WTC11 (cell line): ENCODE data around the gene GADD45GIP1. TPM values are rescaled to one million over a fixed set of nuclear protein-coding genes. Genes with fewer than 3 reads are reported as not detected.

Source experiments
- ATAC-seq: fragments of 200-7000 bp; cut with Tn5 transposase; 2 replicates; pipeline ENCODE4 v1.10.0; 2021; ENCODE audit warnings: mild to moderate bottlenecking, moderate library complexity
- CTCF ChIA-PET: fragments of 300-600 bp; sonication (Branson Sonifier 250); formaldehyde crosslinking; loops from one replicate; lab custom pipeline; 2021; ENCODE audit warnings: antibody characterized with exemption; lab: Charles Lee
- POLR2A ChIA-PET: fragments of 350-600 bp; sonication (Branson Sonifier 250); formaldehyde crosslinking; loops from one replicate; lab custom pipeline; 2021; ENCODE audit warnings: antibody characterized with exemption; lab: Charles Lee
- DNase-seq: peaks from one replicate; pipeline ENCODE4 v3.0.0; 2021; ENCODE audit warnings: low spot score
- H3K27ac Mint-ChIP-seq: 2 replicates; pipeline ENCODE4 v1.8.0; 2021; ENCODE audit warnings: mixed read lengths
- H3K27me3 Mint-ChIP-seq: 2 replicates; pipeline ENCODE4 v1.8.0; 2021; ENCODE audit warnings: low read depth, mild to moderate bottlenecking, moderate library complexity, mixed read lengths
- H3K36me3 Mint-ChIP-seq: 2 replicates; pipeline ENCODE4 v1.8.0; 2021; ENCODE audit warnings: mixed read lengths
- H3K4me1 Mint-ChIP-seq: 2 replicates; pipeline ENCODE4 v1.8.0; 2022; ENCODE audit warnings: mixed read lengths
- H3K4me3 Mint-ChIP-seq: 2 replicates; pipeline ENCODE4 v1.8.0; 2021; ENCODE audit warnings: mild to moderate bottlenecking, moderate library complexity, mixed read lengths
- H3K9me3 Mint-ChIP-seq: 2 replicates; pipeline ENCODE4 v1.8.0; 2021; ENCODE audit warnings: mixed read lengths
- AFF4 ChIP-seq: sonication (generic); formaldehyde crosslinking; IDR thresholded peaks from 2 replicates; pipeline ENCODE4 v1.8.1; 2023; ENCODE audit warnings: mild to moderate bottlenecking, missing genetic modification reagents, borderline replicate concordance
- CREM ChIP-seq: sonication (generic); formaldehyde crosslinking; IDR thresholded peaks from 2 replicates; pipeline ENCODE4 v1.8.1; 2022; ENCODE audit warnings: mild to moderate bottlenecking, missing genetic modification reagents, moderate library complexity
- ERG ChIP-seq: fragments of 250-450 bp; sonication (Bioruptor Pico); IDR thresholded peaks from 2 replicates; pipeline ENCODE4 v1.8.0; 2021; ENCODE audit warnings: mild to moderate bottlenecking
- FOXP4 ChIP-seq: sonication (generic); formaldehyde crosslinking; IDR thresholded peaks from 2 replicates; pipeline ENCODE4 v1.8.0; 2022; ENCODE audit warnings: mild to moderate bottlenecking, missing genetic modification reagents
- GTF2I ChIP-seq: fragments of 250-450 bp; sonication (Bioruptor Pico); conservative IDR thresholded peaks from 2 replicates; pipeline ENCODE4 v1.4.0; 2021; ENCODE audit warnings: mild to moderate bottlenecking
- MLX ChIP-seq: sonication (generic); formaldehyde crosslinking; IDR thresholded peaks from 2 replicates; pipeline ENCODE4 v1.8.1; 2023; ENCODE audit warnings: mild to moderate bottlenecking, missing genetic modification reagents, moderate library complexity
- MYBL2 ChIP-seq: sonication (generic); formaldehyde crosslinking; IDR thresholded peaks from 2 replicates; pipeline ENCODE4 v1.8.1; 2023; ENCODE audit warnings: mild to moderate bottlenecking, moderate library complexity, missing genetic modification reagents
- NFE2L1 ChIP-seq: sonication (generic); formaldehyde crosslinking; IDR thresholded peaks from 2 replicates; pipeline ENCODE4 v1.8.1; 2023; ENCODE audit warnings: missing genetic modification reagents
- TCF7 ChIP-seq: sonication (generic); formaldehyde crosslinking; IDR thresholded peaks from 2 replicates; pipeline ENCODE4 v1.8.0; 2022; ENCODE audit warnings: mild to moderate bottlenecking, low read depth, missing genetic modification reagents, moderate library complexity
- USF1 ChIP-seq: sonication (generic); formaldehyde crosslinking; IDR thresholded peaks from 2 replicates; pipeline ENCODE4 v1.8.0; 2022; ENCODE audit warnings: mild to moderate bottlenecking, missing genetic modification reagents
- USF2 ChIP-seq: sonication (generic); formaldehyde crosslinking; IDR thresholded peaks from 2 replicates; pipeline ENCODE4 v1.8.1; 2023; ENCODE audit warnings: mild to moderate bottlenecking, missing genetic modification reagents, moderate library complexity
- ZBTB43 ChIP-seq: sonication (generic); formaldehyde crosslinking; IDR thresholded peaks from 2 replicates; pipeline ENCODE4 v1.8.1; 2023; ENCODE audit warnings: mild to moderate bottlenecking, missing genetic modification reagents
- ZMAT4 ChIP-seq: fragments of 250-450 bp; sonication (Bioruptor Pico); IDR thresholded peaks from 2 replicates; pipeline ENCODE4 v1.9.0; 2021; ENCODE audit warnings: mild to moderate bottlenecking
- ZNF138 ChIP-seq: sonication (generic); formaldehyde crosslinking; conservative IDR thresholded peaks from 2 replicates; pipeline ENCODE4 v1.8.1; 2022; ENCODE audit warnings: mild to moderate bottlenecking, moderate library complexity, missing genetic modification reagents
- ZSCAN18 ChIP-seq: fragments of 250-450 bp; sonication (Bioruptor Pico); IDR thresholded peaks from 2 replicates; pipeline ENCODE4 v2.1.2; 2022; ENCODE audit warnings: mild to moderate bottlenecking, moderate library complexity
- total RNA-seq: library from RNA; stranded (reverse); gene quantifications from 3 replicates; pipeline ENCODE4 v1.2.3, GENCODE V29; 2021

The GADD45GIP1 gene
- total RNA-seq, 1 experiment from 2014 or later: 54.4 TPM

GRCh38 chr19:12939975-12940423 lies 17.0 kb downstream of the GADD45GIP1 start (continued):
- TF ChIP-seq FOXP4 (CRISPR knock-in tag): no peak

- peaks cover 32% of the 10 kb centered on the region for H3K4me1 Mint-ChIP-seq
- CTCF ChIA-PET: no interaction called here
- DNase-seq: no peak
- H3K9me3 Mint-ChIP-seq: no peaks in the 10 kb centered on the region
- no peak for ATAC-seq
- H3K27ac Mint-ChIP-seq: peak overlapping the region; percentile 90
- TF ChIP-seq ZBTB43 (0 out of 2 replicates have a peak, but pooled peaks have one; percentile 65), ERG (CRISPR knock-in tag) (no peak)
- TF ChIP-seq, all 79 proteins: peak for 1
- H3K36me3 Mint-ChIP-seq: peaks cover 56% of the 10 kb centered on the region
- no peaks in the 10 kb centered on the region; the same call in 1 of the 2 replicates for H3K27me3 Mint-ChIP-seq
- H3K4me3 Mint-ChIP-seq: peak overlapping the region; percentile 99
- POLR2A ChIA-PET: interaction anchor here (2.0 kb wide), 1 partner anchor 54 kb away, joined by 13 read pairs; no protein-coding TSS in a partner anchor
Measured at GRCh38 chr19:12938779-12939601, 18.0 kb downstream of the GADD45GIP1 start.

- ATAC-seq (peak; percentile 90), DNase-seq (peak; percentile 99)
- Mint-ChIP-seq H3K9me3 (no peaks in the 10 kb centered on the region), H3K27ac (peak within 1 kb of the TSS; percentile 91), H3K36me3 (peaks cover 49% of the 10 kb centered on the region), H3K4me3 (peak within 1 kb of the TSS; percentile 99), H3K4me1 (peaks cover 34% of the 10 kb centered on the region), H3K27me3 (no peaks in the 10 kb centered on the region)
- ChIA-PET CTCF (interaction anchor here (0.6 to 1.7 kb wide), 14 partner anchors 8 to 181 kb away, joined by 3 to 22 read pairs (median 4); partner anchors contain the start of gene RAD23A), POLR2A (interaction anchor here (0.6 to 2.0 kb wide), 6 partner anchors 12 to 181 kb away, joined by 3 to 13 read pairs (median 6); partner anchors contain the start of genes GCDH, MAST1 and SYCE2)
- TF ChIP-seq USF2 (CRISPR knock-in tag): peak; percentile 94
- TF ChIP-seq MYBL2 (CRISPR knock-in tag): 0 out of 2 replicates have a peak, but pooled peaks have one; percentile 12
- TF ChIP-seq MLX (CRISPR knock-in tag): no peak
- TF ChIP-seq AFF4 (CRISPR knock-in tag): no peak
- 0 out of 2 replicates have a peak, but pooled peaks have one; percentile 7 for TF ChIP-seq NFE2L1 (CRISPR knock-in tag)
- no peak for TF ChIP-seq ZMAT4 (CRISPR knock-in tag)
- TF ChIP-seq USF1 (CRISPR knock-in tag): peak; percentile 91
- no peak; the same call in 1 of the 2 replicates for TF ChIP-seq GTF2I (CRISPR knock-in tag)
- TF ChIP-seq CREM (CRISPR knock-in tag): peak; percentile 57; the same call in 1 of the 2 replicates
- no peak for TF ChIP-seq TCF7 (CRISPR knock-in tag)
- TF ChIP-seq ZNF138 (CRISPR knock-in tag): no peak
- no peak for TF ChIP-seq ZSCAN18 (CRISPR knock-in tag)
Measured at GRCh38 chr19:12937927-12938778, 18.9 kb downstream of the GADD45GIP1 start, which contains the start of gene CALR. Gene CALR (plus strand): TSS chr19:12938609. CDS start chr19:12938680, 71 bp downstream.
